ENCODE results near the gene KMT2B.

GRCh38 chr19:35741203-35741515, 23.4 kb downstream of the KMT2B start:
- TF ChIP-seq CTCF (IDR thresholded peaks at IDR 0.05 in 2 of 3, conservative IDR thresholded peaks at IDR 0.05 in 1 of 3; ENCODE audit: insufficient read depth in 2 of 3, low read depth in 1 of 3, low read length in 3 of 3) = no peak; a peak in 1 of 6 replicates
- no peak for TF ChIP-seq ZBTB1 (CRISPR knock-in tag; IDR thresholded peaks at IDR 0.05; ENCODE audit: borderline replicate concordance, low read depth)
- no peak for TF ChIP-seq TARDBP (IDR thresholded peaks at IDR 0.05)
- TF ChIP-seq DDX20 (tag; IDR thresholded peaks at IDR 0.05; ENCODE audit: low read depth) = no peak
- no peak for TF ChIP-seq USF2 (CRISPR knock-in tag; IDR thresholded peaks at IDR 0.05)
- TF ChIP-seq FOXJ3 (CRISPR knock-in tag; IDR thresholded peaks at IDR 0.05) = no peak
- TF ChIP-seq CBX1 (IDR thresholded peaks at IDR 0.05; ENCODE audit: low read depth) = no peak
- TF ChIP-seq RFX7 (CRISPR knock-in tag; IDR thresholded peaks at IDR 0.05) = no peak
- no peak for TF ChIP-seq HDAC1 (IDR thresholded peaks at IDR 0.05)
- no peak for TF ChIP-seq REST (IDR thresholded peaks at IDR 0.05; ENCODE audit: borderline replicate concordance)
- no peak for TF ChIP-seq REST (CRISPR knock-in tag; IDR thresholded peaks at IDR 0.05; ENCODE audit: low read depth)
- TF ChIP-seq HDAC3 (IDR thresholded peaks at IDR 0.05; ENCODE audit: borderline replicate concordance, partially characterized antibody) = no peak
- TF ChIP-seq BRCA1 (IDR thresholded peaks at IDR 0.05) = no peak
- TF ChIP-seq BRCA1 (CRISPR knock-in tag; IDR thresholded peaks at IDR 0.05) = no peak
- no peak for TF ChIP-seq TAF1 (IDR thresholded peaks at IDR 0.05; ENCODE audit: control insufficient read depth, extremely low read depth, insufficient read depth, low read length, severe bottlenecking)

Data from K562 (cell line).